H9 (cell line): ENCODE results near the gene MLH1. TPM values are rescaled to one million over a fixed set of nuclear protein-coding genes. Genes with fewer than 3 reads are reported as not detected.
A peak's percentile ranks its signal among the peaks of the same experiment; 100 is the strongest.

Experiments used
- DNase-seq: peaks from one replicate; pipeline ENCODE4 v3.0.0-alpha.2; 2017
- H2AFZ ChIP-seq: one replicate; pipeline ENCODE4 v1.6.1; 2013; ENCODE audit warnings: mild to moderate bottlenecking, low read length, control low read depth, moderate library complexity
- H2AK5ac ChIP-seq: 2 replicates; pipeline ENCODE4 v1.6.1; 2013; ENCODE audit warnings: low read length, control low read depth, mixed read lengths; ENCODE audit not compliant: insufficient read length
- H2BK120ac ChIP-seq: one replicate; pipeline ENCODE4 v1.6.1; 2013; ENCODE audit warnings: low read depth, mild to moderate bottlenecking, low read length, control low read depth, inconsistent platforms; ENCODE audit not compliant: poor library complexity, severe bottlenecking
- H2BK12ac ChIP-seq: 2 replicates; pipeline ENCODE4 v1.6.1; 2013; ENCODE audit warnings: low read length, control low read depth, mixed read lengths, low read depth; ENCODE audit not compliant: insufficient read length
- H2BK15ac ChIP-seq: 2 replicates; pipeline ENCODE4 v1.6.1; 2013; ENCODE audit warnings: low read depth, low read length, control low read depth
- H2BK20ac ChIP-seq: one replicate; pipeline ENCODE4 v1.6.1; 2013; ENCODE audit warnings: low read depth, mild to moderate bottlenecking, low read length, control low read depth, inconsistent platforms; ENCODE audit not compliant: poor library complexity, severe bottlenecking
- H2BK5ac ChIP-seq: 2 replicates; pipeline ENCODE4 v1.6.1; 2013; ENCODE audit warnings: low read length, control low read depth, mixed read lengths; ENCODE audit not compliant: insufficient read length
- H3K14ac ChIP-seq: 2 replicates; pipeline ENCODE4 v1.6.1; 2013; ENCODE audit warnings: low read length, control low read depth; ENCODE audit not compliant: insufficient read depth
- H3K18ac ChIP-seq: 2 replicates; pipeline ENCODE4 v1.6.1; 2013; ENCODE audit warnings: low read depth, mild to moderate bottlenecking, mixed read lengths, low read length, control low read depth; ENCODE audit not compliant: insufficient read length
- H3K23ac ChIP-seq: 2 replicates; pipeline ENCODE4 v1.6.1; 2013; ENCODE audit warnings: low read length, control low read depth, mixed read lengths, low read depth; ENCODE audit not compliant: insufficient read length
- H3K23me2 ChIP-seq: 2 replicates; pipeline ENCODE4 v1.6.1; 2013; ENCODE audit warnings: low read depth, mild to moderate bottlenecking, mixed read lengths, low read length, control low read depth; ENCODE audit not compliant: insufficient read length, poor library complexity, severe bottlenecking
- H3K27ac ChIP-seq: 2 replicates; pipeline ENCODE4 v1.5.1; 2013; ENCODE audit warnings: low read length, control low read depth, mixed read lengths, low read depth; ENCODE audit not compliant: insufficient read length
- H3K27me3 ChIP-seq: 2 replicates; pipeline ENCODE4 v1.6.1; 2013; ENCODE audit warnings: low read length, control low read depth, inconsistent platforms; ENCODE audit not compliant: insufficient read depth
- H3K4ac ChIP-seq: 2 replicates; pipeline ENCODE4 v1.6.1; 2013; ENCODE audit warnings: low read depth, mild to moderate bottlenecking, control low read depth, inconsistent platforms, low read length, moderate library complexity
- H3K4me1 ChIP-seq: 2 replicates; pipeline ENCODE4 v1.6.1; 2013; ENCODE audit warnings: low read length, control low read depth, inconsistent platforms; ENCODE audit not compliant: insufficient read depth
- H3K4me2 ChIP-seq: 2 replicates; pipeline ENCODE4 v1.6.1; 2013; ENCODE audit warnings: low read length, control low read depth, mixed read lengths; ENCODE audit not compliant: insufficient read length, insufficient read depth
- H3K56ac ChIP-seq: 2 replicates; pipeline ENCODE4 v1.6.1; 2013; ENCODE audit warnings: low read depth, mild to moderate bottlenecking, mixed read lengths, low read length, control low read depth; ENCODE audit not compliant: insufficient read length
- H3K79me1 ChIP-seq: 2 replicates; pipeline ENCODE4 v1.6.1; 2013; ENCODE audit warnings: low read depth, mild to moderate bottlenecking, moderate library complexity, low read length, control low read depth, inconsistent platforms; ENCODE audit not compliant: insufficient read depth, poor library complexity, severe bottlenecking
- H3K79me2 ChIP-seq: 2 replicates; pipeline ENCODE4 v1.6.1; 2013; ENCODE audit warnings: low read length, control low read depth, inconsistent platforms; ENCODE audit not compliant: insufficient read depth
- H3K9ac ChIP-seq: 2 replicates; pipeline ENCODE4 v1.6.1; 2013; ENCODE audit warnings: low read length, control low read depth, mixed read lengths; ENCODE audit not compliant: insufficient read length; ENCODE audit errors: extremely low read depth
- H3K9me3 ChIP-seq: one replicate; pipeline ENCODE4 v1.6.1; 2013; ENCODE audit warnings: low read depth, low read length, inconsistent platforms; ENCODE audit not compliant: control insufficient read depth
- H3T11ph ChIP-seq: one replicate; pipeline ENCODE4 v1.6.1; 2013; ENCODE audit warnings: mild to moderate bottlenecking, low read length, control low read depth, inconsistent platforms
- H4K20me1 ChIP-seq: one replicate; pipeline ENCODE4 v1.6.1; 2013; ENCODE audit not compliant: control insufficient read depth, insufficient read length, insufficient read depth
- H4K5ac ChIP-seq: 2 replicates; pipeline ENCODE4 v1.6.1; 2013; ENCODE audit warnings: low read depth, mild to moderate bottlenecking, mixed read lengths, low read length, control low read depth; ENCODE audit not compliant: insufficient read length
- H4K8ac ChIP-seq: replicated peaks from 2 replicates; pipeline ENCODE4 v1.6.1; 2013; ENCODE audit warnings: low read length, control low read depth, mixed read lengths, low read depth; ENCODE audit not compliant: insufficient read length
- H4K91ac ChIP-seq: 2 replicates; pipeline ENCODE4 v1.6.1; 2013; ENCODE audit warnings: low read depth, mild to moderate bottlenecking, moderate library complexity, mixed read lengths, low read length, control low read depth; ENCODE audit not compliant: insufficient read length
- H3K27ac Mint-ChIP-seq, 3 experiments: 2 replicates in 2 of 3; 3 replicates in 1 of 3; pipeline ENCODE4 v1.8.0; 2020 to 2021; ENCODE audit warnings: mixed read lengths in 3 of 3, mild to moderate bottlenecking in 1 of 3, moderate library complexity in 1 of 3
- H3K27me3 Mint-ChIP-seq: 2 replicates; pipeline ENCODE4 v1.8.0; 2021; ENCODE audit warnings: low read depth, mild to moderate bottlenecking, moderate library complexity, mixed read lengths
- H3K36me3 Mint-ChIP-seq, 3 experiments: 2 replicates in 2 of 3; 3 replicates in 1 of 3; pipeline ENCODE4 v1.8.0; 2020 to 2021; ENCODE audit warnings: low read depth in 3 of 3, mixed read lengths in 3 of 3; ENCODE audit not compliant: insufficient read depth in 1 of 3
- H3K4me1 Mint-ChIP-seq, 2 experiments: 2 replicates each; pipeline ENCODE4 v1.8.0; 2020; ENCODE audit warnings: mixed read lengths in 2 of 2
- H3K4me3 Mint-ChIP-seq, 2 experiments: 2 replicates in 1 of 2; 3 replicates in 1 of 2; pipeline ENCODE4 v1.8.0; 2020 to 2021; ENCODE audit warnings: mild to moderate bottlenecking in 2 of 2, mixed read lengths in 2 of 2, moderate library complexity in 1 of 2
- H3K9me3 Mint-ChIP-seq, 2 experiments: 2 replicates in 1 of 2; 3 replicates in 1 of 2; pipeline ENCODE4 v1.8.0; 2020; ENCODE audit warnings: mild to moderate bottlenecking in 2 of 2, mixed read lengths in 2 of 2, moderate library complexity in 1 of 2
- total RNA-seq: library from RNA; stranded (reverse); gene quantifications from 2 replicates; pipeline ENCODE4 v1.2.1, GENCODE V29; 2021
- TF ChIP-seq, protein P1 (sequence below): fragments of 200-600 bp; sonication (generic); conservative IDR thresholded peaks from 3 replicates; pipeline ENCODE4 v1.8.0; 2021; ENCODE audit warnings: antibody characterized with exemption, mild to moderate bottlenecking

MLH1 gene
- total RNA-seq, 1 experiment from 2014 or later, result 45.1 TPM

DNA sequence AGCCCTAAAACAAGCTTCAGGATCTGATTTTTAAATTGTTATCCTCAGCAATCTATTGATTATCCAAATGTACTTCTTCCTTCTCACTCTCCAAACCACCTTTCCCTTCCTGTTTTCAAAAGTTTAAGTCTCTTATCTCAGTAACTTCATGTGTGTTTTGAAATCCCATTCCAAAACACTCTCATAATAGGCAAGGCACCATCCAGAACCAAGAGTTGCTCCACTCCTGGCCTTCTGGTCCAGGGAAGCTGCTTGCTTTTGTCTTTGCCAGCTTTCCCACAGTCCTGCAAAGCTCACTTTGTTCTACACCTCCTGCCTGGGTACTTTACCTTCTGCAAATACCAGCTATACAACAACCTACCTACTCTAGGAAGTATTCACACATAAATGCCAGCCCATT is 63.5 kb downstream of the MLH1 start:
- TF ChIP-seq, protein P1, sequence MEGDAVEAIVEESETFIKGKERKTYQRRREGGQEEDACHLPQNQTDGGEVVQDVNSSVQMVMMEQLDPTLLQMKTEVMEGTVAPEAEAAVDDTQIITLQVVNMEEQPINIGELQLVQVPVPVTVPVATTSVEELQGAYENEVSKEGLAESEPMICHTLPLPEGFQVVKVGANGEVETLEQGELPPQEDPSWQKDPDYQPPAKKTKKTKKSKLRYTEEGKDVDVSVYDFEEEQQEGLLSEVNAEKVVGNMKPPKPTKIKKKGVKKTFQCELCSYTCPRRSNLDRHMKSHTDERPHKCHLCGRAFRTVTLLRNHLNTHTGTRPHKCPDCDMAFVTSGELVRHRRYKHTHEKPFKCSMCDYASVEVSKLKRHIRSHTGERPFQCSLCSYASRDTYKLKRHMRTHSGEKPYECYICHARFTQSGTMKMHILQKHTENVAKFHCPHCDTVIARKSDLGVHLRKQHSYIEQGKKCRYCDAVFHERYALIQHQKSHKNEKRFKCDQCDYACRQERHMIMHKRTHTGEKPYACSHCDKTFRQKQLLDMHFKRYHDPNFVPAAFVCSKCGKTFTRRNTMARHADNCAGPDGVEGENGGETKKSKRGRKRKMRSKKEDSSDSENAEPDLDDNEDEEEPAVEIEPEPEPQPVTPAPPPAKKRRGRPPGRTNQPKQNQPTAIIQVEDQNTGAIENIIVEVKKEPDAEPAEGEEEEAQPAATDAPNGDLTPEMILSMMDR, result no peak

More for the DNA sequence above, 63.5 kb downstream of the MLH1 start:
- no peak overlapping the region for H3T11ph ChIP-seq
- H3K9ac ChIP-seq, result no peak overlapping the region
- Mint-ChIP-seq H3K4me1 (no peaks in the 10 kb centered on the region), H3K4me3 (no peak overlapping the region), H3K36me3 (peaks cover 3 to 63% (median 36%) of the 10 kb centered on the region in 3 experiments; a peak in 6 of 7 replicates), H3K27me3 (no peaks in the 10 kb centered on the region), H3K27ac (peak overlapping the region in 1 of 3 experiments; percentile 12; a peak in 2 of 7 replicates), H3K9me3 (no peaks in the 10 kb centered on the region)
- no peak overlapping the region for H3K27ac ChIP-seq
- no peaks in the 10 kb centered on the region for H3K9me3 ChIP-seq
- no peaks in the 10 kb centered on the region for H3K23me2 ChIP-seq
- no peaks in the 10 kb centered on the region for H3K27me3 ChIP-seq
- no peak overlapping the region for H3K14ac ChIP-seq
- no peak overlapping the region for H2BK12ac ChIP-seq
- no peak overlapping the region for H3K56ac ChIP-seq
- H2AFZ ChIP-seq, result no peak overlapping the region
- H3K4ac ChIP-seq, result no peak overlapping the region
- H2BK15ac ChIP-seq, result no peak overlapping the region
- no peaks in the 10 kb centered on the region for H3K79me1 ChIP-seq
- H2BK120ac ChIP-seq, result no peak overlapping the region
- H3K79me2 ChIP-seq, result no peaks in the 10 kb centered on the region
- no peaks in the 10 kb centered on the region for H3K4me1 ChIP-seq
- H2BK20ac ChIP-seq, result no peak overlapping the region
- H4K20me1 ChIP-seq, result no peaks in the 10 kb centered on the region
- no peak overlapping the region for H2BK5ac ChIP-seq
- no peak overlapping the region for H3K4me2 ChIP-seq
- H2AK5ac ChIP-seq, result no peak overlapping the region
- no peak for DNase-seq
- no peak overlapping the region for H3K18ac ChIP-seq
- H3K23ac ChIP-seq, result no peak overlapping the region
- H4K8ac ChIP-seq, result no peak overlapping the region
- no peak overlapping the region for H4K91ac ChIP-seq
- no peak overlapping the region for H4K5ac ChIP-seq
